Stimulated activated naive CD4-positive, alpha-beta T cell (primary cell): ENCODE measurements around the gene EGF.
"Not testable (repeated sequence)": the region's sequence is repeated elsewhere in the genome, so short reads cannot be mapped to it uniquely, and the experiment has no call there.

Experiments
- DNase-seq, 6 experiments: peaks; one replicate each; lab custom pipeline; 2025; lab: John Stamatoyannopoulos, UW

EGF gene

GRCh38 chr4:110039164-110039563, 126.5 kb downstream of the EGF start:
- DNase-seq, result not testable (repeated sequence)

GRCh38 chr4:110041735-110042134, 129.1 kb downstream of the EGF start:
- DNase-seq, result no peak

- no peak for DNase-seq
Measured at GRCh38 chr4:110042545-110043517, 130.1 kb downstream of the EGF start.

- DNase-seq, result no peak
Measured at GRCh38 chr4:110046588-110047049, 133.9 kb downstream of the EGF start.

GRCh38 chr4:110049951-110050925, 137.6 kb downstream of the EGF start:
- peak; percentile 2 to 62 (median 24) for DNase-seq

- no peak for DNase-seq
Measured at GRCh38 chr4:110055158-110055768, 142.6 kb downstream of the EGF start.

GRCh38 chr4:110058677-110059076, 146.0 kb downstream of the EGF start:
- DNase-seq, result no peak

GRCh38 chr4:110059556-110060191, 147.0 kb downstream of the EGF start:
- no peak for DNase-seq

GRCh38 chr4:110061076-110061475, 148.4 kb downstream of the EGF start:
- DNase-seq, result no peak
